Posterior vena cava (tissue), 2 donors: Measurements from ENCODE around the gene RNF187. TPM values are rescaled to one million over a fixed set of nuclear protein-coding genes. Genes with fewer than 3 reads are reported as not detected.

ENCODE experiments used
- DNase-seq: peaks from one replicate; pipeline ENCODE4 v3.0.0-alpha.2; 2020; ENCODE audit warnings: low spot score
- intact Hi-C, 2 donors: fragments of 100-400 bp; cut with DNase I; formaldehyde crosslinking; loops; one replicate each; pipeline versions ENCODE4 v1.14.1 to v1.14.2; 2022 to 2023
- total RNA-seq, 2 donors: library from RNA; stranded (reverse); fragmentation: NEBNext Ultra II Directional; extraction: Animal tissue kit (Norgen Biotek cat#: 25700); gene quantifications; one replicate each; pipeline ENCODE4 v1.2.1, GENCODE V29; 2021
- donor health status: DM: yes; HTN: yes; CAD: no.
- donor health status: DM: yes; HTN: yes; CAD: no.

The RNF187 gene
- total RNA-seq, 2 donors from 2014 or later, result 61.6 to 64.3 TPM

- DNase-seq, result no peak
These were observed 8.9 kb upstream of the RNF187 start for GRCh38 chr1:228478326-228478725.

GRCh38 chr1:228478912-228479711, 8.1 kb upstream of the RNF187 start:
- no peak for DNase-seq
- intact Hi-C loops, result no loop called here

More at GRCh38 chr1:228478326-228478725, 8.9 kb upstream of the RNF187 start:
- intact Hi-C loops, result no loop called here

- intact Hi-C loops, result no loop called here
- DNase-seq, result no peak
These were observed 3.4 kb upstream of the RNF187 start for GRCh38 chr1:228483789-228484188.

DNA sequence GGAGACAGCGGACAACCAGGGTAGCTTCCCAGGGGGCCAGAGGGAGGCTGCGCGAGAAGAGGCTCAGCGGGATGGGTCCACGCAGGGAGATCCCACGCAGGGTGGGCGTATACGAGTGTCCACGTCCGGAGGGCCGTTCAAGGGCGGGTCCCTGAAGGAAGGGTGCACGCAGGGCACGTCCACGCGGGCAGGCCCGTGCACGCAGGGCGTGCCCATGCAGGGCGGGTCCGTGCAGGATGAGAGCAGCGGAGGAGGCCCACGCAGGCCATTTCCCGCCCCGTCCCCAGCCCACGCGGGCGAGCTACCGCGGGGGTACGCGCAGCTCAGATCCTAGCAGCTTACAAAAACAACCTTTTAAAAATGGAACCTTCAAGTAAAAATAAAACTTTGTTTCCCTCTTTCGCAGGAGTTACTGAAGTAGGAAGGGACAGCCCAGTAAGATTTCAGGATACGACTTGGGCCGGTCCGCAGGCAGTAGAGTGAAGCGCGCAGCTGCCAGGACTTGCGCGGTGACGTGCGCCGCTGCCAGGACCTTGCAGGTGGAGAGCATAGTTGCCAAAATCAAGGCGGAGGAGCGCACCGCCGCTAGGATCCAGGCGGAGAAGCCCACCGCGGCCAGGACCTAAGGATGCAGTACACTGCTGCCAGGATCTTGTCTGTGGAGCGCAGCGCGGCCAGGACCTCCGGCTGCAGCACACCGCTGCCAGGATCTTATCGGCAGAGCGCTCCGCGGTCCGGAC, 416 bp upstream of the RNF187 start:
- peak; percentile 95 for DNase-seq
- intact Hi-C loops, result loop anchor here in 1 of 2 donors (5.0 kb wide), 1 partner anchor 1606 kb away; no protein-coding TSS in a partner anchor

DNA sequence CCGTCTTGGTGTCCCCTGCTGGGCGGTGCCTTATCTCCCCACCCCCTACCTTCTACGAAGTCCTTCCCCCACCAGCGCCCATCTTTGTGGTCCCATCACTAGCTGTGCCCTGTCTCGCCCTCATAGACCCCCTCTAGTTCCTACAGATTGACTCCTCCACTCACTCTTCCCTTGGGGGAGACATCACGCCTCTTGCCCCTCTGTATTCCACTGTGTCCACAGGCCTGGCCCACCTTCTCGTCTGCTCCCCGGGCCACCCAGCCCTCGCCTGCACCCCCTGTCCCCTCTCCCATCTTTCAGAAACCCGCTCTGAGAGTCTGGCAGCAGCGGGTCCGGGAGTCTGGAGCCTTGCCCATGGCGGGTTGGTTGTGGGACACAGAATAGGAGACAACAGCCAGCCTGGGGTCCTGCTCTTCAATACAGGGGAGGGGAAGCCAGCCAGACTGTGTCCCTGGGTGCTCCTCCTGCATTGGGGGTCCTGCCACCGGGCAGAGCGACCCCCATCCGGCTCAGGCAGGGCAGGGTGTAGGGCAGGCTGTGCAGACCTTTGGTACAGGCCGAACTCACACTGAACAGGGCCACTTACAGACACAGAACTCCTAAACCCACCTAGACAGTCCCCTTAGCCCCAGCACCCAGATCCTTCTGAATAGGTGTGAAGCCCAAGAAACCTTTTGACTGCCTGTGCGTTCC, 1.1 kb downstream of the RNF187 start:
- intact Hi-C loops, result loop anchor here in 1 of 2 donors (5.0 kb wide), 1 partner anchor 1604 kb away; no protein-coding TSS in a partner anchor
- DNase-seq, result no peak

DNA sequence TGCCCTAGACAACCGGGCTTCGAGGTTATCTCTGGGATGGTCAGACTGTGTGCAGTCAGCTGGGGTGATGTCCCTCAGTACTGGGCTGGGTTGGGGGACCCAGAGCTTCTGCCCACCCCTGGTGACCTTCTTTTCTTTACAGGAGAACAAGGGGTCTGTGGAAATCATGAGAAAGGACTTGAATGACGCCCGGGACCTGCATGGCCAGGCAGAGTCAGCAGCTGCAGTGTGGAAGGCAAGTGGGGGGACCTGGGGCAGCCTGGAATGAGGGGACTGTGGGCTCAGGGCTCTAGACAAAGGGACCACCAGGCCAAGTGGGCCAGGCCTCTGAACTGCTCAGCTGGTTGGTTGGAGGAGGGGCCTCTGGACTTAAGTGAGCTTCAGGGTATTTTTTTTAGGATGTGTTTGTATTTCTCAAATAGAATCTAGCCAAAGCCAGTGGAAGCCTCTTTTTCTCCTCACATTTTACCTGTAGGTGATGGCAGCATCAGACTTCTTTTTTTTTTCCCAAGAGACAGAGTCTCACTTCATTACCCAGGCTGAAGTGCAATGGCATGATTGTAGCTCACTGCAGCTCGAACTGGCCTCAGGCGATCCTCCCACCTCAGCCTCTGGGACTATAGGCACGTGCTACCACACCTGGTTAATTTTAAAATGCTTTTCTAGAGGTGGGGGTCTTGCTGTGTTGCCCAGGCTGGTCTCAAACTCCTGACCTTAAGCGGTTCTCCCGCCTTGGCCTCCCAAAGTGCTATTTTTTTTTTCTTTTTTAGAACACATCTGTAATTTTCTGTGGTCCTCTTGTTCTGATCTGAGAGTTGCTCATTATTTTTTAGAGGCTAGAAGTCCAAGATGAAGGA, 1.9 kb downstream of the RNF187 start:
- intact Hi-C loops, result loop anchor here in 1 of 2 donors (5.0 kb wide), 1 partner anchor 1603 kb away; no protein-coding TSS in a partner anchor

DNA sequence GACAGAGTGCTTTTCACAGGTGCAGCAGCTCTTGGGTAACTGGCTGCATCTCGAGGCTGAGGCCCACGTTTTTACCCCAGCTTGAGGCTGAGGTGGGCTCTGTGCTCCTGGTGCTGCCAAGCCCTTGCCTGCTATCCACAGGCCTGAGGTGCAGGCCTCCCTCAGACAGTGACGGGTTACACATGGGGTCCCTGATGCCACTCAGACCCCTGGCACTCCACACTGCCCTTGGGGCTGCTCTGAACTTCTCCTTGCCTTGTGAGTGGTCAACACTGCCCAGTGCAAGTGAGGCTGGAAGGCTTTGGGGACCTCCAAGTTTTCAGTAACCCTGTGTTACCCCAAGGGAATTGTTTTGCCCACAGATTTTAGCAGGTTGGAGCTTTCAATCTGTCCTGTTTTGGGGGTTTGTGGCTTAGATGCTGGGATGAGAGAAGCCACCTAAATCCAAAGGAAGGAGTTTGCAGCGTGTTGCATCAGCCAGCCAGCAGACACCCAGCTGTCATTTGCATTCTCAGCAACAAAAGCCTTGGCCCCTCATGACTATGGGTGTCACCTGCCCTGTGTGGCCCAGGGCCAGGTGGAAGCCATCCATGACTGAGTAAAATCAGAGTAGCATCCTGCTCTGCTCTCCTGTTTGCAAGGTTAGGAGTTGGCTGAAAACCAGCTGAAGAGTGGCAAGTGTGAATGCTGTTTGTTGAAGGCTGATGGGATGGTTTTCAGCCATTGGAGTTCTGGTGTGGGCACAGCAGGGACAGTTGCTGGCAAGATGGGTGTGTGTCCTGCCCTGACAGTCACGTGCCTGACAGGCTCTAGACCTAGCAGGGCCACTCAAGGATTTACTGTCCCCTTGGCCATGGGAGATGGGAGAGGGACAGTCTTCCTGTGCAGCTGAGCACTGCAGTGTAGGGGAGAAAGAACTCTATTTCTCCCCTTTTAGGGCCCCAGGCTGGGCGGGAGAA, 3.2 kb downstream of the RNF187 start:
- DNase-seq, result no peak
- intact Hi-C loops, result no loop called here

More for the DNA sequence above, 1.9 kb downstream of the RNF187 start:
- DNase-seq, result no peak

- intact Hi-C loops, result no loop called here
- no peak for DNase-seq
These were observed 6.2 kb downstream of the RNF187 start for GRCh38 chr1:228493141-228494043.

DNA sequence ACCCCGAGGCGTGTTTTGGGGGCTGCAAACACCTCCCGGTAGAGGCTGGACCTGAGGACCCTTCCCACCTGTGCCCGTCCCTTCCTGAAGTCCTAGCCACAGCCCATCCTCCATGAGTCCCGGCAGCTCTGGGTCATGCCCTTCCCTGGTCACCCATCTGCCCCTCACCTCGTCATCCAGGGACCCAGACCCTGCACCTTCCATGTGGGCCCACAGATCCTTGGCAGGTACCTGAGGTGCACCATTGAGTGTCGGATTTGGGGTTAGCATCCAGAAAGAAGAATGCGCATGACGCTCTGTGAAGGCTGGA, 6.8 kb downstream of the RNF187 start:
- no peak for DNase-seq
- intact Hi-C loops, result no loop called here

GRCh38 chr1:228494391-228494790, 7.2 kb downstream of the RNF187 start:
- no peak for DNase-seq
- intact Hi-C loops, result no loop called here

DNA sequence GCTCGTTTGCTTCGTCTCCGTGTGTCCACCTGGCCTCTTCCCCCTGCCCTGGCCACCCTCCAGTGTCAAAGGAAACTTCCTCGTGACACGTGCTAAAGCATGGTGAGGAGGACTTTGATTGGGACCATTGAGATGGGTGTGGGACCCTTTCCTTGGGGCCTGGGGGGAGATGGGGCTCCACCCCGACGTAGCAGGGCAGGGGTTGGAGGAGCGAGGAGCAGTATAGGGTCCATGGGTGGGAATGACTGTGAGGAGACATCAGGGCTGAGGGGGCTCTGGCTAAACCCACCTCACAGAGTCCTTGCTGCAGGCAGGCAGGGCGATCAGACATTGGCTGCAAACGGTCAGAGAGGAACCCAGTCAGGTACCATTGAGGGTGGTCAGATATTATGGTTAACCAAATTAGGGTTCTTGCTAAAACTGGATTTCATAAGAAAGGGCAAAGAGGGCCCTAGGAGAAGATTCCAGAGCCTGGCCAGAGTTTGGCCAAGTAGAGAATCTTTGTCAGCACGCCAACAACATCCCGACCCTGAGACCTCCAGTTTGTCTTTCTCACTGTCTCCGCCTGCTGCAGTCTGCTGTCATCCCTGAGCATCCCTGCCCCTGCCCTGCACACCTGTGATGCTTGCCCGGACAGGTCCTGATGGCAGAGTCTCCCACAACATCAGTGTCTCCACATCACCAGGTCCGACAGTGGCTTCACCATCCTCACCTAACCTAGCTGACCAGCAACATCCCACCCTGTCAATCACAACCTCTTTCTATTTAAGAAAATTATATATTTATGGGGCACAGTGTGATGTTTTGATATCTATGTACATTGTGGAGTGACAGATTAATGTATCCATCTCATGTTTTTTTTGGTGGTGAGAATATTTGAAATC, 8.0 kb downstream of the RNF187 start:
- intact Hi-C loops, result no loop called here
- DNase-seq, result no peak

DNA sequence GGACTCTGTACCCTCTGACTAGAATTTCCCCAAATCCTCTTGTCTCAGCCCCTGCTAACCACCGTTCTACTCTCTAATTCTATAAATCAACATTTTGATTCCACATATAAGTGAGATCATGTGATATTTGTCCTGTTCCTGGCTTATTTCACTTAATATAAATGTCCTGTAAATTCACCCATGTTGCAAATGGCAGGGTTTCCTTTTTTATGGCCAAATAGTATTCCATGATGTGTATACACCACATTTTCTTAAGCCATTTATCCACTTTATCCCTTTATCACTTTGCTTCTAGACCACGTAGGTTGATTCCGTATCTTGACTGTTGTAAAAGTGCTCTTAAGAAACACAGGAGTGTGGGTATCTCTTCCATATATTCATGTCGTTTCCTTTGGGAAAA, 8.9 kb downstream of the RNF187 start:
- DNase-seq, result no peak
- intact Hi-C loops, result no loop called here

GRCh38 chr1:228496494-228496893, 9.3 kb downstream of the RNF187 start:
- intact Hi-C loops, result no loop called here
- DNase-seq, result no peak

DNA sequence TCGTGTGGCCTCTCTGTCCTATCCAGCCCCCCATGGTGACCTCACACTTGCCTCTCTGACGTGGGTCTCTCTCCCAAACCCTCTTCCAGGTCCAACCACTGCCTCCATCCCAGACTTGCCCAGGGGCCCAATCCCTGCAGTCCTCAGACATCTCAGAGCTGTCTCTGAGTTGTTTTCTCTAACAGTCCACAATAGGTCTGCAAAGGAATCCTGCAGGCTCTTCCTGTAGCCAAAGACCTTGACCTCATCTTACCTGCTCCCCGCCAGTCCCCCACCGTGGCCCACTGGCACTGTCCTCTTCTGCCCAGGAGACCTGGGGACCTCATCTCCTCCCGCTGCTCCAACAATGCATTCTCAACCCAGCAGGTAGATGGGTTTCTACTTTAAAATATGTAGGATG, 10.0 kb downstream of the RNF187 start:
- intact Hi-C loops, result no loop called here
- no peak for DNase-seq

DNA sequence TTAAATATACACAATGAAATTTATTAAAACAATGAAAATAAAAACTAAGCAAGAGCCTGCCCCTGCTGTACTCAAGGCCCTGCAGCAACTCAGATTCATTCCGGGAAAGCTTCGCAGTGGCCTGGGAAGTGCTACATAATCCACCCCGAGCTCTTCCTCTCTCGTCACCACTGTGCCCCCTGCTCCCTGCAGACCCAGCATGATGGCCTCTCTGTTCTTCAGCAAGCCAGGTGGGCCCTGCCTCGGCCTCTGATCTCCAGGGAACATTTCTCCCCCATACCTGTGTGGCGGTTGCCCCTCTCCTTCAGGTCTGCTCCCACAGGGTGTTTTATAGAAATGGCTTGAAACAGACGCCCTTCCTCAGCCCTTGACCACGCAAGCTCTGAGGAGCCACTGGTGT, 10.6 kb downstream of the RNF187 start:
- DNase-seq, result no peak
- intact Hi-C loops, result no loop called here

DNA sequence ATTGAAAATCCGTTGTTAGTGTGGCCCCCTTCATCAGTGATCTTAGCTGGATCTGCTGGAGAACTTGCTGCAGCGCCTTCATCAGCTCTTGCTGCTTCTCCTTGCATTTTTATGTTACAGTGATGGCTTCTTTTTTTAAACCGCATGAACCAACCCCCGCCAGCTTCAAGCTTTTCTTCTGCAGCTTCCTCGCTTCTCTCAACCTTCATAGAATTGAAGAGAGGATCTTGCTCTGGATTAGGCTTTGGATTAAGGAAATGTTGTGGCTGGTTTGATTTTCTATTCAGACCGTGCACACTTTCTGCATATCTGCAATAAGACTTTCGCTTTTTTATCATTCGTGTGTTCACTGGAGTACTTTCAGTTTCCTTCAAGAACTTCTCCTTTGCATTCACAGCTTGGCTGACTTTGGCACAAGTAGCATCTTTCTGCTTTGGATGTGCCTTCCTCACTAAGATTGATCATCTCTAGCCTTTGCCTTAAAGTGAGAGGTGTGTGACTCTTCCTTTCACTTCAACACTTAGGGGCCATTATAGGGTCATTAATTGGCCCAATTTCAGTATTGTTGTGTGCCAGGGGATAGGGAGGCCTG, 13.1 kb downstream of the RNF187 start:
- intact Hi-C loops, result no loop called here

More for the DNA sequence above, 13.1 kb downstream of the RNF187 start:
- no peak for DNase-seq
